HepG2 (cell line): ENCODE measurements around the gene DTX4. TPM values are rescaled to one million over a fixed set of nuclear protein-coding genes. Genes with fewer than 3 reads are reported as not detected.

Experiments
- ATAC-seq: fragments of 200-7000 bp; cut with Tn5 transposase; 3 replicates; pipeline ENCODE4 v1.9.1; 2020; ENCODE audit warnings: mild to moderate bottlenecking, moderate library complexity
- BruUV-seq: library from RNA; stranded (reverse); fragments of 400-500 nt; replicated peaks from 2 replicates; lab custom pipeline; 2021; lab: Mats Ljungman, UMichigan
- CTCF ChIA-PET: fragments of 300-600 bp; formaldehyde crosslinking; extraction: SDS; loops from one replicate; lab custom pipeline; 2021; ENCODE audit warnings: low total read pairs, inconsistent platforms, low intra/inter-chr PET ratio; lab: Yijun Ruan, JAX
- POLR2A ChIA-PET: fragments of 350-600 bp; sonication (Branson Sonifier 250); formaldehyde crosslinking; loops from one replicate; lab custom pipeline; 2020; ENCODE audit warnings: antibody characterized with exemption, inconsistent platforms; lab: Yijun Ruan, JAX
- DNase-seq: peaks from one replicate; pipeline ENCODE4 v3.0.0-alpha.2; 2015; ENCODE audit warnings: low spot score
- FAIRE-seq: peaks from 3 replicates; lab custom pipeline; 2011; peaks lifted over from hg19 to GRCh38; lab: Jason Lieb, UNC
- H2AFZ ChIP-seq: one replicate; pipeline ENCODE4 v1.6.1; 2011; ENCODE audit warnings: low read length, inconsistent platforms
- H3K27ac ChIP-seq: fragments of 300-600 bp; 3 replicates; pipeline ENCODE4 v1.8.0; 2011; ENCODE audit warnings: mixed run types, mild to moderate bottlenecking, mixed read lengths, low read length, inconsistent platforms; ENCODE audit not compliant: insufficient read depth; ENCODE audit errors: extremely low read length
- H3K27me3 ChIP-seq, 2 experiments: fragments of 200-600 bp in 1 of 2; 2 replicates in 1 of 2; 3 replicates in 1 of 2; pipeline versions ENCODE4 v1.6.0 to v1.8.0; 2011; ENCODE audit warnings: low read length in 2 of 2, mild to moderate bottlenecking in 2 of 2, moderate library complexity in 2 of 2, inconsistent platforms in 1 of 2; ENCODE audit not compliant: insufficient read depth in 2 of 2, control insufficient read depth in 1 of 2
- H3K36me3 ChIP-seq, 2 experiments: fragments of 200-600 bp in 1 of 2; replicated peaks in 1 of 2; 2 replicates in 1 of 2; 3 replicates in 1 of 2; pipeline versions ENCODE4 v1.5.1 to v1.8.0; 2011; ENCODE audit warnings: low read length in 2 of 2, inconsistent platforms in 1 of 2; ENCODE audit not compliant: insufficient read depth in 2 of 2, control insufficient read depth in 1 of 2
- H3K4me1 ChIP-seq: 2 replicates; pipeline ENCODE4 v1.5.1; 2012; ENCODE audit warnings: low read length, inconsistent platforms; ENCODE audit not compliant: insufficient read depth
- H3K4me2 ChIP-seq: 2 replicates; pipeline ENCODE4 v1.6.0; 2011; ENCODE audit warnings: low read depth, low read length, inconsistent platforms
- H3K4me3 ChIP-seq, 3 experiments: fragments of 200-600 bp in 1 of 3; sonication (generic), shearing (Covaris generic) in 1 of 3; replicated peaks in 1 of 3; 2 replicates each; pipeline ENCODE4 v1.5.1; 2011 to 2016; ENCODE audit warnings: low read length in 3 of 3, inconsistent platforms in 2 of 3, low read depth in 2 of 3, mild to moderate bottlenecking in 2 of 3, control low read depth in 1 of 3, mixed read lengths in 1 of 3; ENCODE audit not compliant: insufficient read depth in 1 of 3
- H3K79me2 ChIP-seq: one replicate; pipeline ENCODE4 v1.6.1; 2011; ENCODE audit warnings: low read length, inconsistent platforms; ENCODE audit not compliant: insufficient read depth
- H3K9ac ChIP-seq: 2 replicates; pipeline ENCODE4 v1.6.0; 2011; ENCODE audit warnings: mild to moderate bottlenecking, low read depth, low read length, inconsistent platforms; ENCODE audit not compliant: insufficient read depth
- H3K9me3 ChIP-seq: 2 replicates; pipeline ENCODE4 v1.5.1; 2012; ENCODE audit warnings: mild to moderate bottlenecking, low read length
- H4K20me1 ChIP-seq: 2 replicates; pipeline ENCODE4 v1.6.0; 2011; ENCODE audit warnings: inconsistent platforms, mild to moderate bottlenecking, low read length, moderate library complexity; ENCODE audit not compliant: insufficient read depth
- FOXA1 ChIP-seq, 2 experiments: fragments of 450-650 bp in 1 of 2; sonication (generic) in 1 of 2; formaldehyde crosslinking in 1 of 2; IDR thresholded peaks; 2 replicates each; pipeline versions ENCODE4 v1.4.0 to v1.6.1; 2016 to 2020; ENCODE audit warnings: missing genetic modification reagents in 1 of 2
- MBNL3 ChIP-seq: fragments of 250-450 bp; sonication (Bioruptor Pico); conservative IDR thresholded peaks from 2 replicates; pipeline ENCODE4 v1.8.0; 2022; ENCODE audit warnings: mild to moderate bottlenecking, inconsistent platforms
- PAXIP1 ChIP-seq: sonication (generic); formaldehyde crosslinking; conservative IDR thresholded peaks from 2 replicates; pipeline ENCODE4 v1.4.0; 2020; ENCODE audit warnings: mild to moderate bottlenecking, missing genetic modification reagents, moderate library complexity
- PHF20 ChIP-seq: sonication (generic); formaldehyde crosslinking; IDR thresholded peaks from 2 replicates; pipeline ENCODE4 v1.5.0; 2020; ENCODE audit warnings: mild to moderate bottlenecking, missing genetic modification reagents
- PTBP1 ChIP-seq: fragments of 200-400 bp; formaldehyde crosslinking; IDR thresholded peaks from 2 replicates; pipeline ENCODE4 v1.6.1; 2018; ENCODE audit warnings: low read length, low read depth; ENCODE audit not compliant: poor library complexity, severe bottlenecking
- REL ChIP-seq: sonication (generic); formaldehyde crosslinking; conservative IDR thresholded peaks from 2 replicates; pipeline ENCODE4 v1.8.0; 2022; ENCODE audit warnings: mild to moderate bottlenecking, missing genetic modification reagents, moderate library complexity
- RFXANK ChIP-seq: IDR thresholded peaks from 2 replicates; pipeline ENCODE4 v1.6.1; 2016
- ZBTB34 ChIP-seq: sonication (generic); formaldehyde crosslinking; IDR thresholded peaks from 2 replicates; pipeline ENCODE4 v1.8.0; 2022; ENCODE audit warnings: mild to moderate bottlenecking, missing genetic modification reagents
- ZFP36L2 ChIP-seq: sonication (generic); formaldehyde crosslinking; IDR thresholded peaks from 2 replicates; pipeline ENCODE4 v1.4.0; 2020; ENCODE audit warnings: missing genetic modification reagents
- ZNF121 ChIP-seq: sonication (generic); formaldehyde crosslinking; IDR thresholded peaks from 2 replicates; pipeline ENCODE4 v1.5.0; 2020; ENCODE audit warnings: mild to moderate bottlenecking, missing genetic modification reagents
- ZNF251 ChIP-seq: sonication (generic); formaldehyde crosslinking; IDR thresholded peaks from 2 replicates; pipeline ENCODE4 v1.9.0; 2021; ENCODE audit warnings: mild to moderate bottlenecking, missing genetic modification reagents
- ZNF329 ChIP-seq: sonication (generic); formaldehyde crosslinking; IDR thresholded peaks from 2 replicates; pipeline ENCODE4 v1.9.0; 2021; ENCODE audit warnings: low read depth, mild to moderate bottlenecking, missing genetic modification reagents
- ZNF383 ChIP-seq: sonication (generic); formaldehyde crosslinking; IDR thresholded peaks from 2 replicates; pipeline ENCODE4 v1.4.0; 2020; ENCODE audit warnings: missing genetic modification reagents, mild to moderate bottlenecking, borderline replicate concordance
- ZNF678 ChIP-seq: sonication (generic); formaldehyde crosslinking; IDR thresholded peaks from 2 replicates; pipeline ENCODE4 v1.4.0; 2020; ENCODE audit warnings: mild to moderate bottlenecking, missing genetic modification reagents
- ZNF776 ChIP-seq: sonication (generic); formaldehyde crosslinking; IDR thresholded peaks from 2 replicates; pipeline ENCODE4 v1.4.0; 2020; ENCODE audit warnings: mild to moderate bottlenecking, missing genetic modification reagents
- ZNF777 ChIP-seq: sonication (generic); formaldehyde crosslinking; IDR thresholded peaks from 2 replicates; pipeline ENCODE4 v1.4.0; 2020; ENCODE audit warnings: missing genetic modification reagents
- ZNF83 ChIP-seq: sonication (generic); formaldehyde crosslinking; IDR thresholded peaks from 2 replicates; pipeline ENCODE4 v1.4.0; 2020; ENCODE audit warnings: missing genetic modification reagents, mild to moderate bottlenecking, borderline replicate concordance
- WGBS: methylation state at CpG from one replicate; pipeline ENCODE4 v1.1.6; 2017; ENCODE audit warnings: low lambda C conversion rate; 5-methylcytosine and 5-hydroxymethylcytosine counted together
- in situ Hi-C: cut with HindIII; loops from 2 replicates; pipeline ENCODE4 v1.10.0; 2017; ENCODE audit warnings: low pct_unique_long_range_greater_than_20kb; ENCODE audit not compliant: extremely low pct_ligation_motif_present
- intact Hi-C: fragments of 100-400 bp; cut with micrococcal nuclease; formaldehyde crosslinking; loops from one replicate; pipeline ENCODE4 v1.10.0; 2022; ENCODE audit not compliant: unreplicated experiment
- polyA plus RNA-seq, 8 experiments: library from polyadenylated mRNA; depleted of rRNA in 3 of 8; stranded (reverse) in 7 of 8; unstranded in 1 of 8; fragments of >200 nt; fragmentation: Illumina TruSeq in 4 of 8; extraction: Trizol in 4 of 8; gene quantifications; 2 replicates each; pipeline versions ENCODE4 v1.2.1 to v1.2.3, GENCODE V29; 2011 to 2016; ENCODE audit warnings: low read depth in 4 of 8, missing spikeins in 1 of 8, mixed read lengths in 1 of 8; ENCODE audit not compliant: insufficient read depth in 1 of 8
- total RNA-seq, 5 experiments: library from RNA; depleted of rRNA; stranded (reverse); fragments of >200 nt; fragmentation: Illumina TruSeq; extraction: Trizol; gene quantifications; 2 replicates each; pipeline ENCODE4 v1.2.3, GENCODE V29; 2016; ENCODE audit warnings: low read depth in 1 of 5

DTX4 gene
- total and polyA plus RNA-seq, 2 of the 13 experiments (the other 11 are each of a cell fraction or from before 2014, with no cell fraction given) = 0.67 to 5.6 TPM

- no peak overlapping the region for H3K4me3 ChIP-seq
- TF ChIP-seq ZNF678 (CRISPR knock-in tag) = no peak
- no peak for TF ChIP-seq ZNF83 (CRISPR knock-in tag)
- TF ChIP-seq ZBTB34 (CRISPR knock-in tag) = no peak
- TF ChIP-seq ZNF777 (CRISPR knock-in tag) = no peak
- TF ChIP-seq REL (CRISPR knock-in tag) = no peak
- no peak for TF ChIP-seq FOXA1 (IDR thresholded peaks at IDR 0.05)
- TF ChIP-seq FOXA1 (CRISPR knock-in tag; IDR thresholded peaks at IDR 0.05) = no peak
- no peak for TF ChIP-seq PHF20 (CRISPR knock-in tag)
- no peak overlapping the region for H2AFZ ChIP-seq
- H3K4me2 ChIP-seq = no peak overlapping the region
- H3K27ac ChIP-seq = no peak overlapping the region
- in situ Hi-C loops = no loop called here
- FAIRE-seq = no peak
- H3K36me3 ChIP-seq = no peaks in the 10 kb centered on the region
- DNase-seq = no peak
- CTCF ChIA-PET = no interaction called here
- H3K79me2 ChIP-seq = no peaks in the 10 kb centered on the region
- intact Hi-C loops = no loop called here
- H3K9ac ChIP-seq = no peak overlapping the region
- H3K4me1 ChIP-seq = no peaks in the 10 kb centered on the region
- no peaks in the 10 kb centered on the region for H4K20me1 ChIP-seq
- peaks cover 18% of the 10 kb centered on the region for H3K9me3 ChIP-seq
- POLR2A ChIA-PET = no interaction called here
- no peaks in the 10 kb centered on the region; a peak in 1 of 5 replicates for H3K27me3 ChIP-seq
- ATAC-seq = no peak
- BruUV-seq = no TSS peak
These were observed 68.4 kb downstream of the DTX4 start for GRCh38 chr11:59240322-59240721.

- no peak for ATAC-seq
- FAIRE-seq = no peak
- POLR2A ChIA-PET = no interaction called here
- Histone ChIP-seq H3K4me1 (no peaks in the 10 kb centered on the region), H2AFZ (no peak overlapping the region), H3K4me3 (no peak overlapping the region), H3K27ac (no peak overlapping the region), H3K27me3 (no peaks in the 10 kb centered on the region; a peak in 1 of 5 replicates), H3K79me2 (no peaks in the 10 kb centered on the region), H3K4me2 (no peak overlapping the region), H3K9me3 (peaks cover 18% of the 10 kb centered on the region), H3K9ac (no peak overlapping the region), H3K36me3 (no peaks in the 10 kb centered on the region), H4K20me1 (no peaks in the 10 kb centered on the region)
- intact Hi-C loops (no loop called here), in situ Hi-C loops (no loop called here)
- BruUV-seq = no TSS peak
- 0% methylated on average over 1 of the region's 1 CpG for WGBS
- DNase-seq = no peak
- CTCF ChIA-PET = no interaction called here
- no peak for TF ChIP-seq ZNF383 (CRISPR knock-in tag)
- TF ChIP-seq ZNF251 = no peak
- no peak for TF ChIP-seq MBNL3
- TF ChIP-seq PTBP1 = no peak
- TF ChIP-seq ZNF121 (CRISPR knock-in tag) = no peak
- TF ChIP-seq ZNF776 (CRISPR knock-in tag) = no peak
- TF ChIP-seq ZNF329 (CRISPR knock-in tag) = no peak
- no peak for TF ChIP-seq RFXANK (CRISPR knock-in tag)
- TF ChIP-seq ZFP36L2 = no peak
- TF ChIP-seq PAXIP1 (CRISPR knock-in tag) = no peak
These were observed 71.7 kb downstream of the DTX4 start for GRCh38 chr11:59243633-59244032.
